Small intestine (tissue), 7 donors: ENCODE data around the gene SLC17A5. TPM values are rescaled to one million over a fixed set of nuclear protein-coding genes. Genes with fewer than 3 reads are reported as not detected.
A peak's percentile ranks its signal among the peaks of the same experiment; 100 is the strongest.

Experiments
- DNase-seq, 2 donors: peaks; one replicate each; pipeline versions ENCODE4 v3.0.0 to v3.0.0-alpha.2; 2013
- FAIRE-seq: peaks from 2 replicates; lab custom pipeline; 2012; peaks lifted over from hg19 to GRCh38; lab: Jason Lieb, UNC
- H3K27ac ChIP-seq, 3 donors: one replicate each; pipeline ENCODE4 v1.5.1; 2013; ENCODE audit warnings: low read length in 2 of 3, mild to moderate bottlenecking in 2 of 3, control low read depth in 1 of 3, inconsistent platforms in 1 of 3, low read depth in 1 of 3, moderate library complexity in 1 of 3
- H3K27me3 ChIP-seq, 3 donors: one replicate each; pipeline ENCODE4 v1.6.1; 2013; ENCODE audit warnings: low read length in 3 of 3, inconsistent platforms in 1 of 3; ENCODE audit not compliant: control insufficient read depth in 3 of 3, insufficient read depth in 3 of 3
- H3K36me3 ChIP-seq, 3 donors: one replicate each; pipeline ENCODE4 v1.6.1; 2013; ENCODE audit warnings: low read length in 3 of 3, inconsistent platforms in 1 of 3, low read depth in 1 of 3, mild to moderate bottlenecking in 1 of 3, moderate library complexity in 1 of 3; ENCODE audit not compliant: control insufficient read depth in 3 of 3, insufficient read depth in 2 of 3
- H3K4me1 ChIP-seq, 3 donors: one replicate each; pipeline ENCODE4 v1.6.1; 2013; ENCODE audit warnings: low read length in 2 of 3, inconsistent platforms in 1 of 3, low read depth in 1 of 3, mild to moderate bottlenecking in 1 of 3, moderate library complexity in 1 of 3; ENCODE audit not compliant: control insufficient read depth in 3 of 3, insufficient read depth in 2 of 3
- H3K4me3 ChIP-seq, 3 donors: one replicate each; pipeline ENCODE4 v1.5.1; 2013; ENCODE audit warnings: low read length in 3 of 3, control low read depth in 1 of 3, inconsistent platforms in 1 of 3, low read depth in 1 of 3, mild to moderate bottlenecking in 1 of 3, moderate library complexity in 1 of 3
- H3K9me3 ChIP-seq, 2 donors: one replicate each; pipeline ENCODE4 v1.6.1; 2013; ENCODE audit warnings: low read depth in 1 of 2, low read length in 1 of 2; ENCODE audit not compliant: control insufficient read depth in 2 of 2, insufficient read depth in 1 of 2
- WGBS, 3 donors: extraction: QIAGEN DNeasy Blood & Tissue Kit; methylation state at CpG; one replicate each; pipeline ENCODE4 v1.1.7; 2013; 5-methylcytosine and 5-hydroxymethylcytosine counted together
- polyA plus RNA-seq, 4 donors: library from polyadenylated mRNA; stranded (reverse) in 3 of 4; unstranded in 1 of 4; fragments of 200-250 nt in 3 of 4; fragments of 120-200 nt in 1 of 4; gene quantifications; one replicate each; pipeline versions ENCODE4 v1.2.1 to v1.2.3, GENCODE V29; 2013
- donor health status: healthy with polysubstance abuse.
- donor health status: control.
- donor health status: control.
- donor health status: Bipolar disorder and iron deficiency.
- donor health status: healthy.

The SLC17A5 gene
- polyA plus RNA-seq, 4 donors, result 4.9 to 152 (median 11.5) TPM

DNA sequence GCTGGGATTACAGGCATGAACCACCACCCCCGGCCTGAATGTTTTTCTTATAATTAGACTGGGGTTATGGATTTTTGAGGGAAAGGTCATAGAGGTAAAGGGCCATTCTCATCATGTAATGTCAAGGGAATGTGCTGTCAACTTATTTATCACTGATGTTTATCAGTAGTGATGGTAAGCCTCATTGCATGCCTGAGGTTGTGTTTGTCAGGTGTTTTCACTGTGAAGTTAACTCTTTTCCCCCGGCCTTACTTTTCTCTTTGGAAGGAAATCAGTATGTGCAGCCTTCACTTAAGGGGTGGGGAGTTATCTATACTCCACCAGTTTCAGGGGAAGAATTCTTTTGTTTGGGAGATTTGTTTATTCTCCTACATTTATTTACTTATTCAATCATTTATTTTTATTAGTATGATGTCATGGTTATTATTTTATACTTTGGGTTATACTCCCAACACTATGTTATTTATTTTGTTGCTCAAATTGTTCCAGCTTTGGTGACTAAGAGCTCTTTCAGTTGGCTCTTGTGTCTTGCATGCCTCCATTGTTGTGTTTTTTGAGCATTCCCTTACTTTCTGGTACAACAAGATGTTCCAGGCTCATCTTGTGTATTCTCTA, 2.8 kb upstream of the SLC17A5 start:
- Histone ChIP-seq H3K4me1 (peaks cover 0 to 11% (median 0%) of the 10 kb centered on the region in 3 donors), H3K9me3 (no peaks in the 10 kb centered on the region), H3K4me3 (no peak overlapping the region), H3K36me3 (no peaks in the 10 kb centered on the region), H3K27ac (no peak overlapping the region), H3K27me3 (no peaks in the 10 kb centered on the region)
- WGBS, 3 donors, result 87 to 92% (median 88%) methylated on average over 2 of the region's 2 CpGs
- no peak for DNase-seq
- no peak for FAIRE-seq

DNA sequence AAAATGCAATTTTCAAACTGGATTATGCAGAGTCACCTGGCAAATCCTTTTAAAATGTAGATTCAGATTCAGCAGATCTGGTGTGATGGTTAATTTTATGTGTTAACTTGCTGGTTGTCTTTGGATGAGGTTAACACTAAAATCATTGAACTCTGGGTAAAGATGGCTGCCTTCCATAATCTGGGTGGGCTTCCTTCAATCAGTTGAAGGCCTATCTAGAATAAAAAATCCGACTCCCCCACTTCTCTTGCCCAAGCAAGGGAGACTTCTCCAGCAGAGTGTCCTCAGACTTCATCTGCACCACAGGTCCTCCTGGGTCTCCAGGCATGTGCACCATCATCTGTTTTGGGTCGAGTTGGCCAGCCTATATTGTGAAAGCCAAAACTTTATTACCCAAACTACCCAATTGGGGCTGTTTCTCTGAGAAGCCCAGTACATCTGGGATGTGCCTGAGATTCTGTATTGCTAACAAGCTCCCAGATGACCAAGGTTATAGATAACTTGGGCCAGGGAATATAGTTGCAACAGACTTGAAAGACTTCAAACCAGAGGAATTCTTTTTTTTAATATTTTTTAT, 1.6 kb upstream of the SLC17A5 start:
- WGBS, 3 donors, result 63 to 90% (median 73%) methylated on average over 2 of the region's 2 CpGs

GRCh38 chr6:73652637-73653570, 888 bp downstream of the SLC17A5 start:
- Histone ChIP-seq H3K9me3 (no peaks in the 10 kb centered on the region), H3K27ac (peak overlapping the region; percentile 99 to 100 (median 99)), H3K4me1 (peaks cover 0 to 11% (median 0%) of the 10 kb centered on the region in 3 donors), H3K27me3 (no peaks in the 10 kb centered on the region), H3K4me3 (peak overlapping the region; percentile 61 to 98 (median 96)), H3K36me3 (peaks cover 0 to 9% (median 0%) of the 10 kb centered on the region in 3 donors)
- DNase-seq, result peak; percentile 77 to 81
- 1% methylated on average over 26 to 32 of the region's 32 CpGs for WGBS, 3 donors
- no peak for FAIRE-seq

More for the DNA sequence above, 1.6 kb upstream of the SLC17A5 start:
- FAIRE-seq, result no peak
- peaks cover 0 to 11% (median 0%) of the 10 kb centered on the region in 3 donors for H3K4me1 ChIP-seq
- no peak for DNase-seq
- peak overlapping the region in 2 of 3 donors; percentile 61 to 98 for H3K4me3 ChIP-seq
- no peaks in the 10 kb centered on the region for H3K27me3 ChIP-seq
- H3K9me3 ChIP-seq, result no peaks in the 10 kb centered on the region
- H3K27ac ChIP-seq, result peak overlapping the region in 2 of 3 donors; percentile 99
- peaks cover 0 to under 1% (median 0%) of the 10 kb centered on the region in 3 donors for H3K36me3 ChIP-seq

GRCh38 chr6:73649783-73650182, 4.0 kb downstream of the SLC17A5 start:
- Histone ChIP-seq H3K9me3 (no peaks in the 10 kb centered on the region), H3K4me1 (peaks cover 0 to 3% (median 0%) of the 10 kb centered on the region in 3 donors), H3K36me3 (peaks cover 0 to 11% (median 0%) of the 10 kb centered on the region in 3 donors), H3K4me3 (no peak overlapping the region), H3K27ac (no peak overlapping the region), H3K27me3 (no peaks in the 10 kb centered on the region)
- FAIRE-seq (no peak), DNase-seq (no peak)
- 68 to 87% (median 71%) methylated on average over 4 of the region's 4 CpGs for WGBS, 3 donors

- Histone ChIP-seq H3K4me1 (no peaks in the 10 kb centered on the region), H3K36me3 (peaks cover 0 to 11% (median 0%) of the 10 kb centered on the region in 3 donors), H3K4me3 (no peak overlapping the region), H3K9me3 (no peaks in the 10 kb centered on the region), H3K27ac (no peak overlapping the region), H3K27me3 (no peaks in the 10 kb centered on the region)
- FAIRE-seq (no peak), DNase-seq (no peak)
Observed at GRCh38 chr6:73648166-73648565, 5.6 kb downstream of the SLC17A5 start.

GRCh38 chr6:73644941-73645591, 8.7 kb downstream of the SLC17A5 start:
- H3K27ac ChIP-seq, result no peak overlapping the region
- H3K4me1 ChIP-seq, result no peaks in the 10 kb centered on the region
- no peaks in the 10 kb centered on the region for H3K9me3 ChIP-seq
- H3K4me3 ChIP-seq, result peak overlapping the region in 2 of 3 donors; percentile 26 to 34
- no peak for DNase-seq
- no peak for FAIRE-seq
- peaks cover 0 to 11% (median 0%) of the 10 kb centered on the region in 3 donors for H3K36me3 ChIP-seq
- no peaks in the 10 kb centered on the region for H3K27me3 ChIP-seq
- WGBS, 3 donors, result 25 to 31% (median 30%) methylated on average over 10 of the region's 10 CpGs

DNA sequence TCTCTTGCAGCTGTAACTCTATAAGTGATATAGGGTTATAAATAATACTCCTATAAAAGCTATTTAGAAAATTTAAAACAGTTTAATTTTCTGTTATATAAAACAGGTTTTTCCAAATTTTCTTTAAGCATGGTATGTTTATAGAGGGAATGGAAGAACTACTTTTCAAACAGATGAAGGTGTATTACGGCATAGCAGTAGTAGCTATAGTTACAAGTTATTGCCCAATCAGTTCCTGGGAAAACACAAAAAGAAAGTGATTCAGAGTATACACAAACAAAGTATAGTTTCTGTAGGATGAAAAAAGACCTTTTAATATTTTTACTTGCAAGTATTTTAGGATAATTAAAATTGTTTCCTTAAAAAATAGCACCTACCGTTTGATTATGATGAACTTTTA, 9.8 kb downstream of the SLC17A5 start:
- no peak overlapping the region for H3K27ac ChIP-seq
- H3K4me3 ChIP-seq, result no peak overlapping the region
- H3K9me3 ChIP-seq, result no peaks in the 10 kb centered on the region
- WGBS, 3 donors, result 84 to 94% (median 90%) methylated on average over 2 of the region's 2 CpGs
- no peaks in the 10 kb centered on the region for H3K4me1 ChIP-seq
- H3K27me3 ChIP-seq, result no peaks in the 10 kb centered on the region
- H3K36me3 ChIP-seq, result peaks cover 0 to 8% (median 0%) of the 10 kb centered on the region in 3 donors
- DNase-seq (no peak), FAIRE-seq (no peak)

GRCh38 chr6:73642530-73642929, 11.3 kb downstream of the SLC17A5 start:
- DNase-seq, result no peak
- no peak overlapping the region for H3K4me3 ChIP-seq
- H3K9me3 ChIP-seq, result no peaks in the 10 kb centered on the region
- H3K27ac ChIP-seq, result no peak overlapping the region
- no peaks in the 10 kb centered on the region for H3K27me3 ChIP-seq
- peaks cover 0 to 7% (median 2%) of the 10 kb centered on the region in 3 donors for H3K36me3 ChIP-seq
- WGBS, 3 donors, result 76 to 80% (median 78%) methylated on average over 2 of the region's 2 CpGs
- FAIRE-seq, result no peak
- H3K4me1 ChIP-seq, result no peaks in the 10 kb centered on the region
